Activated CD4-positive, alpha-beta T cell treated with anti-CD3 and anti-CD28 coated beads, Interleukin-2, Interleukin-6, amounts not matched to agents 100 ng/mL and 50 ng/mL, durations not matched to agents 16 hours and 8 hours (primary cell): ENCODE data around the gene LILRA6.
A peak's percentile ranks its signal among the peaks of the same experiment; 100 is the strongest.
"Not testable (repeated sequence)": the region's sequence is repeated elsewhere in the genome, so short reads cannot be mapped to it uniquely, and the experiment has no call there.

Experiments
- DNase-seq: peaks from one replicate; pipeline ENCODE4 v3.0.0-alpha.2; 2020

Gene LILRA6

GRCh38 chr19:54262066-54262465 lies 19.5 kb upstream of the LILRA6 start:
- no peak for DNase-seq

DNA sequence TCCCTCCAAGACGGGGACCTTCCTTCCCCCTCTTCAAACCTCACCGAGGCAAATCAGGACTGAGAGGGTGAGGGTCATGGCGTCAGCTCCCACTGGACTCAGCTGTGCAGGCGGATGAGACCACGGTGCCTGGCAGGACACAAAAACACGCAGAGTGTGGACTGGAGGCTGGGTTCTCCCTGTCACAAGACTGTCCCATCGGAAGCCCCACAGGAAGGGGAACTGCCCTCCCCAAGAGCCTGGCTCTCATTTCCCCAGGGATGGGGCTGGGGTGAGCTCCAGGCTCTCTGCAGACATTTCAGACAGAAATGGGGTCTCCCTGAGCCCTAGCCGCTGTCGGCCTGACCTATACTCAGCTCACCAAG lies 14.5 kb upstream of the LILRA6 start, which contains the start of gene LILRB5:
Gene LILRB5 (minus strand): TSS at position 158 of the 365 bp plus-strand sequence. CDS start 80 bp downstream, at position 78.
- DNase-seq: no peak

DNA sequence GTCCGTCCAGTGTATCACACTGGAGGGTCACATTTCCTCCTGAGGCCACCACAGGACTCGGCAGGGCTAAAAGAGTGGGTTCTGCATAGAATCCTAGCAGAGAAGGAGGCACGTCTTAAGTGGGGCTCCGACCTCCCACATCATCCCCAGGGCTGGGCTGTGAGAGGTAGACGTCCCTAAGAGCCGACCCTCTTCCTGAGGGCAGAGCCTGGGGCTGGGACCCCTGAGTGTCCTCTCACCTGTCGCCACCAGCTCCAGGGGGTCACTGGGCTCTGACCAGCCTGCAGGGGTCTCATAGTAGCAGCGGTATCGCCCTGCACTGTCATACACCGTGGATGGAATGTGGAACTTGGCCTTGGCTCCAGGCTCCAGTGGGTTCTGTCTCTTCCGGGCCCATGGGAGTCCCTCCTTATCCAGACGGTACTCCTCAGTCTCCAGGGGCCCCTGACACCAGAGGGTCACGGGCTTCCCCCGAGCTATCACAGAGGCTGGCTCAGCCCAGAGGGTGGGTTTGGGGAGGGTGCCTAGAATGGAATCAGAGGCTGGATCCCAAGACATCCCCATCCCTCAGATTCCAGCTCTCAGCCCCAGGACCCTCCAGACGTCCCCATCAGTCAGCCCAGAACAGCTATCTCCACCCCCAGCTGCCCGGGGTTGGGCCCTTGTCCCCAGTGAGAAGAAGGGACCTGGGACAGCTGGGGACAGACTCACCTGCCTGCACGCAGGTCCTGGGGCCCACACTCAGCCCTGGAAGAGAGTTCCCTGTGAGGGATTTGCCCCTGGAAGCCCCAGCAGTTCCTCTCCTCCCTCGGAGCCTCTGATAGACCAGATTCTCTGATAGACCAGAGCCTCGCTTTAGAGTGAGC lies 13.9 kb upstream of the LILRA6 start:
- DNase-seq: no peak

GRCh38 chr19:54255105-54255775 lies 12.7 kb upstream of the LILRA6 start:
- DNase-seq: no peak

GRCh38 chr19:54254195-54254906 lies 11.8 kb upstream of the LILRA6 start:
- no peak for DNase-seq

DNA sequence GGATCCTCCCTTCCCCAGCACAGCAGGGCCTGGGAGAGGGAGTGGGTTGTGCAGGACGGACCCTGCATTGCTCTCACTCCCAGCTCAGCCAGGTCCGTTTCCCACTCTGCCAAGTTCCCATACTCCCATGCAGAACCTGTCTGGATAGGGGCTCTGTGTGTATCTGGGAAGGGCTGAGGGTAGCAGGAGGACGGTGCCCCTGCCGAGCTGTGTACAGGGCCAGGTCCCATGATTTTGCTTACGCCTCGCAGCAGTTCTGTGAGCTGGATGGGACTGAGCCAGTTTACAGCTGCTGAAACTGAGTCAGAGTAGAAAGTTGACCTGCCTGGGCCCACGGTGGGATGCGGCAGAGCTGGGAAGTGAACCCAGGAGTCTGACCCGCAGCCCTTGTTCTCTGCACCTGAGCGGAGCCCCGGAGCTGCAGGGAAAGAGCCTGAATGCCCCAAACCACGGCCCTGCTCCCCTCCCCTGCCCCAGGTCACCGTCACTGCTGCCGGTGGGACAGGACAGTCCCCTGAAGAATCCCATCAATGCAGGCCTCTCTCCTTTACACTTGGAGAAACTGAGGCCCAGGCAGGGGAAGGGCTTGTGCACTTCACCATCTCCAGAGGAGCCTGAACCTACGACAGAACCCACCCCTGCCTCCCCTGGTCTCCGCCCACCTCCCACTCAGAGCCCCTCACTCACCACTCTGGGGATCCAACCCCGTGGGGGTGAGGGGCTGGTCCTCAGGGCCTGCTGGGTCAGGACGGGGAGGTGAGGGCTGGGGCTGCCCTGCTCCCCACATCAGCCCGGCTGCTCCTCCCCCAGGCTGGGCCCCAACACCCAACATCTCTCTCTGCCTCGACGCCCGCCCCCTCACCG lies 11.0 kb upstream of the LILRA6 start:
- DNase-seq: no peak

DNA sequence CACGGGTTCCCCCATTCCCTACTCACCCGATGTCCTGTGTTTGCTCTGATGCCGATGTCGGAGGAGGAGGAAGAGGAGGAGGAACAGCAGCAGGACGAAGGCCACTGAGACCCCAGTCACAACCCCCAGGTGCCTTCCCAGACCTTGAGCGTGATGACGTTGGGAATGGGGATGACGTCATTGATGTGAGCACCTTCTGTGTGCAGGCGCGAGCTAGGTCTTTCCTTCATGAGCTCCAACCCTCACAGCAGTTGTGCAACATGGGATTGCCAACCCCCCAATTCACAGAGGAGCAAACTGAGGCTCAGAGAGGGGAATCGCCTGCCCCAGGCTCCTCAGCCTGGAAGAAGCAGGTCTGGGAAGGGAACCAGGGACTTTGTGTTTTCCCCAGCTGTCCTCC lies 10.3 kb upstream of the LILRA6 start:
- no peak for DNase-seq

DNA sequence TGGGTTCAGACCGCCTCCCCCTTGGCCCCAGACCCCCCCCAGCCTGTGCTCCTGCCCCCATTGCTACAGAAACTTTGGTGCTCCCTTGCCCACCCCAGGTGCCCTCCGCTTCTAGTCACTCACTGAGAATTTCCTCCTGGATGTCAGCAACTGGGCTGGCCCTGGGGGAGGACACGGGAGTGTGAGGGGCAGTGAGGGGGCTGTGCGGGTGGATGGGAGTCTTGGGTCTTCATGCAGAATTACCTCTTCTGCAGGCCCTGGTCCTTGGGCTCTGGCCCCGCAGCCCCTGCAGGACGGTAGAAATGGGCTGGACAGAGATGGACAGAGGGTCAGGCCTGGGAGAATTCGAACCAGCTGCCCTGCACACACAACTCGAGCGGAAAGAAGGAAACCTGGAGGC lies 9.7 kb upstream of the LILRA6 start:
- no peak for DNase-seq

DNA sequence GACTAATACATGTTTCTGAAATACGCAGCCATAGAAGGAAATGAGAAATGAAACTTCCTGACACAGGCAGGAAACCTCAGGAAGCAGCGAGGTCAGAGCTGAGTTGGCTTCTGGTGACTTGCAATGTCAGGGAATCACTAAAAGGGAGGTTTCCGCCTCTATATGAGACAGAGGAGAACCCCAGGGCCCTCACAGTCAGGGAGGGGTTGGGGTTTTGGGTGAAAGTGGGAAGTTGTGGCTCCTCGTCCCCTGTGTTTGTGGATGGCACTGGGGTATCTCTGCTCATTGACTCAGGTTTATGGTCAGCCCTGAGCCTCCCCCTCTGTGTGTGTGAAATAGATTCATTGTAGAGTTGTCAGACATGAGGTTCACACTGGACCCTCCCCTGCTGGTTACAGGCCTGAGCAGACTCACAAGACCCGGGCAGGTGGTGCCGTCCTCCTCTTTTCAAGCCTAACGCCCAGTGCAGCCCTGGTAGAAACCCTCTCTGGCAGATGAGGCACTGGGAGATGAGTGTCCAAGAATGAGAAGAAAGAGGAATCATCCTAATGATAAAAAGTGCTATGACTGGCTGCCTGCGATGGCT lies 5.5 kb upstream of the LILRA6 start:
- DNase-seq: peak; percentile 68

DNA sequence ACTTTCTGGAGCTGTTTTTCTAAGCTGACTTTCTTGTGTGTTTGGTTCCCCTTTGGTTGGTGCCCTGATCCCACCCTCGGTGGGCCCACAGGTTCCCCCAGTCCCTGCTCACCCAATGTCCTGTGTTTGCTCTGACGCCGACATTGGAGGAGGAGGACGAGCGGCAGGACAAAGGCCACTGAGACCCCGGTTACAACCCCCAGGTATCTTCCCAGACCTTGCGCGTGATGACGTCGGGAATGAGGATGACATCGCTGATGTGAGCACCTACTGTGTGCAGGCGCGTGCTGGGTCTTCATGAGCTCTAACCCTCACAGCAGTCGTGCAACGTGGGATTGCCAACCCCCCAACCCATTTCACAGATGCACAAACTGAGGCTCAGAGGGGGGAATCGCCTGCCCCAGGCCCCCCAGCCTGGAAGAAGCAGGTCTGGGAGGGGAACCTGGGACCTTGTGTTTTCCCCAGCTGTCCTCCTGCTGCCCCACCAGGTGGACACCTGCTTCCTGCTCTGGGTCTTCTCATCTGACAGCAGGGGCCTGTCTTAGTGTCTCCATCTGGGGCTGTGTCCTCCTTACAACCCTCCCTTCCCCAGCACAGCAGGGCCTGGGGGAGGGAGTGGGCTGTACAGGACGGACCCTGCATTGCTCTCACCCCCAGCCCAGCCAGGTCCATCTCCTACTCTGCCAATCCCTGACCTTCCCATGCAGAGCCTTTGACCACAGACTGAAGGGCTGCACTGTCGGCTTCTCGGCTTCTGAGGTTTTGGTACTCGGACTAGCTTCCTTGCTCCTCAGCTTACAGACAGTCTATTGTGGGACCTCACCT lies 4.7 kb upstream of the LILRA6 start:
- no peak for DNase-seq

DNA sequence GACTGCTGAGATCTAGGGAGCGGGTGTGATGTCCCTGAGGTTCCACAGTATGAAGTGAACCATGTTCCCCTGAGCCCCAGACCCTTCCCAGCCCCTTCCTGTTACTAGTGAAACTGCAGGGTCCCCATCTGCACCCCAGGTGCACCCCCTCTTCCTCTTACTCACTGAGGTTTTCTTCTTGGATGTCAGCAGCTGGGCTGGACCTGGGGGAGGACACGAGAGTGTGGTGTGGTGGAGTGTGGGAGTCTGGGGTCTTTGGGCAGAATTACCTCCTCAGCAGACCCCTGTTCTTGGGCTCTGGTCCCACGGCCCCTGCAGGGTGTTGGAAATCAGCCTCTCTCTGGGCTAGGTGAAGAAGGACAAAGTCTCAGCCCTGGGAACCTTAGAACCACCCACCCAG lies 3.3 kb upstream of the LILRA6 start:
- no peak for DNase-seq

- DNase-seq: not testable (repeated sequence)
Observed at GRCh38 chr19:54243809-54244208, 1.2 kb upstream of the LILRA6 start.

GRCh38 chr19:54242234-54242633 lies 356 bp downstream of the LILRA6 start:
- not testable (repeated sequence) for DNase-seq

DNA sequence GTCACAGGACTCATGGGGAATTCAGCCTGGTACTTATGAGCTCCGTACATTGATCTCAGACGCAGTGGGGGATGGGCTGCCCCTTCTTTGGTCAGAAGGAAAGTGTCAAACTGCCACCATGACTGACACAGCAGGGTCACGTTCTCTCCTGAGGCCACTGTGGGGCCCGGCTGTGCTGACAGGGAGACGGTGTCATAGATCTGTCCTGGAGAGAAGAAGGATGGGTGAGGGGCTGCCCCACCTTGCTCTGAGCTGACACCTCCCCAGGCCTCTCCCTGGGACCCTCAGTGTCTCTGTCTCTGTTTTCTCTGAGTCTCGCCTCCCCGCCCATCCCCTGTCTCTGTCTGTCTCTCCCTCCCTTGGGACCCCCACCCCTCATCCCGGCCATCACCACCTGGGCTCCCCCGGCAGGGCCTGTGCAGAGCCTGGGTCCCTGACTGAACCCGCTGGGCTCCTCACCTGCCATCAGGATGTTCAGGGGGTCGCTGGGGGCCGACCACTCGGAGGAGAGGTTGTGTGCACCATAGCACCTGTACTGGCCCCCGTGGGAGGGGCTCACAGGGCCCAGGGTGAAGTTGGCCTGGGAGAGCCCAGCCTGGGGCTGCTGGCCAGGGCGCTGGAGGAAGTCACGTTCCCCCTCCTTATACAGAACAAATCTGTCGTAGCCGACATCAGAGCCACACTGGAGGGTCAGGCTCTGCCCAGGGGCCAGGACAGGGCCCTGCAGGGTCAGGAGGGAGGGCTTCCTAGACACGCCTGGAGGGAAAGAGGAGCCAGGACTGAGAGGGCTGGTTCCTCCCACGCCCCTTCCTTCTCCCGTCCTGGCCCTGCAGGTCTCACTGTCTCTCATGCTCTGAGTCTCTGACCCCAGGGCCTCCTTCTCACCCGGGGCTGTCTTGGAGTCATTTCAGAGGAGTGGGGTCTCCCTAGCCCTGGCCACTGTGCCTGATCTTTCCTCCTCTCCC lies 1.9 kb downstream of the LILRA6 start:
- DNase-seq: not testable (repeated sequence)

DNA sequence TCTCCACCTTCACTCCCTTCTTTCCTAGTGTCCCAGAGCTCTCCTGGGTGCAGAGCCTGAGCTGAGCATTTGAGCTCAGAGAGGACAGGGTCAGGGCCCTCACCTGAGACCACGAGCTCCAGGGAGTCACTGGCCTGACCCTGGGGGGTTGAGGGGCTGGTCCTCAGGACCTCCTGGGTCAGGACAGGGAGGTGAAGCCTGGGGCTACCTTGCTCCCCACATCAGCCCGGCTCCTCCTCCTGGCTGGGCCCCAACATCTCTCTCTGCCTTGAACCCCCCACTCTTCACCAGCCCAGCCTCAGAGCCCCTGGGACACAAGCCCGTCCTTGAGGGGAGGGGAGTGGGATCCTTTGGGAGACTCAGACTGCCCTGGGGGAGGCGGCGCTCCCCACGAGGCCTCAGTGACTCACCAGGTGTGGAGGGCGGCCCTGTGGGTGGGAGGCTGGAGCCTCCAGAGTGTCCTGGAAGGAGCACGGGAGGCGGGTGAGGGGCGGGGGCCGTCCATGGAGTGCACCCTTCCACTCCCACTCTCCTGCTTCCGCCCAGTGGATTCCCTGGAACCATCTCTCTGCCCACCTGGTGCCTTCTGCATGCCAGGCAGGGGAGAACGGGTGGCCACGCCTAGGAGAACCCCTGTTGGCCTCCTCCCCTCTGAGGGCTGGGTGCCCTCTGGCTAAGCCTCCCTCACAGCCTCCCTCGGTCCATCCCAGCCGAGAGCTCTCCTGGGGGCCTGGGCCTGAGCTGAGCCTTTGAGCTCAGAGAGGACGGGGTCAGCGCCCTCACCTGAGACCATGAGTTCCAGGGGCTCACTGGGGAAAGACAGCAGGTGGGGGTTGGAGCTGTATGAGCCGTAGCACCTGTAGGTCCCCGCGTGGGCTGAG lies 2.9 kb downstream of the LILRA6 start:
- DNase-seq: not testable (repeated sequence)

GRCh38 chr19:54233941-54234340 lies 8.6 kb downstream of the LILRA6 start:
- no peak for DNase-seq

- peak; percentile 85 for DNase-seq
Observed at GRCh38 chr19:54231077-54231931, 11.3 kb downstream of the LILRA6 start.

GRCh38 chr19:54230031-54230430 lies 12.6 kb downstream of the LILRA6 start:
- no peak for DNase-seq
